ENCODE measurements around the gene ARHGEF26. TPM values are rescaled to one million over a fixed set of nuclear protein-coding genes. Genes with fewer than 3 reads are reported as not detected.

The ARHGEF26 gene
- total RNA-seq, 1 experiment from 2014 or later: 20.8 TPM

GRCh38 chr3:154301561-154301960 lies 180.4 kb downstream of the ARHGEF26 start:
- no peaks in the 10 kb centered on the region for H3K4me1 ChIP-seq
- DNase-seq: peak in 1 of 2 experiments; percentile 15
- peaks cover 3% of the 10 kb centered on the region for H3K36me3 ChIP-seq (ENCODE audit: control insufficient read depth, insufficient read depth, low read length)
- H3K36me3 Mint-ChIP-seq (ENCODE audit: insufficient read depth, unreplicated experiment): peaks cover 50% of the 10 kb centered on the region
- H3K4me3 Mint-ChIP-seq (ENCODE audit: unreplicated experiment): no peak overlapping the region
- no peak overlapping the region for H3K27ac Mint-ChIP-seq (ENCODE audit: unreplicated experiment)
- no peaks in the 10 kb centered on the region for H3K9me3 ChIP-seq
- BruUV-seq (replicated peaks): no TSS peak
- intact Hi-C loops (cut with micrococcal nuclease; ENCODE audit: unreplicated experiment): no loop called here
- H3K27me3 ChIP-seq (replicated peaks; ENCODE audit: control insufficient read depth, insufficient read depth, low read length): no peaks in the 10 kb centered on the region
- H3K27me3 Mint-ChIP-seq (ENCODE audit: insufficient read depth, unreplicated experiment): no peaks in the 10 kb centered on the region
- no peaks in the 10 kb centered on the region for H3K9me3 Mint-ChIP-seq (ENCODE audit: unreplicated experiment)
- H3K4me1 Mint-ChIP-seq (ENCODE audit: low read depth, unreplicated experiment): no peaks in the 10 kb centered on the region
- ChIA-PET CTCF (no interaction called here), POLR2A (no interaction called here)
- peak in 1 of 2 experiments; percentile 16 for TF ChIP-seq CTCF (IDR thresholded peaks at IDR 0.05; ENCODE audit: insufficient read depth in 1 of 2, low read depth in 1 of 2, low read length in 1 of 2, severe bottlenecking in 1 of 2, unreplicated experiment in 1 of 2)
- H3K4me3 ChIP-seq (ENCODE audit: low read depth, low read length): no peak overlapping the region

GRCh38 chr3:154304116-154304786 lies 183.1 kb downstream of the ARHGEF26 start:
- no peaks in the 10 kb centered on the region for H3K4me1 ChIP-seq
- H3K27me3 ChIP-seq (replicated peaks; ENCODE audit: control insufficient read depth, insufficient read depth, low read length): no peaks in the 10 kb centered on the region
- no peaks in the 10 kb centered on the region for H3K9me3 Mint-ChIP-seq (ENCODE audit: unreplicated experiment)
- intact Hi-C loops (cut with micrococcal nuclease; ENCODE audit: unreplicated experiment): no loop called here
- no peaks in the 10 kb centered on the region for H3K9me3 ChIP-seq
- no peak for TF ChIP-seq CTCF (IDR thresholded peaks at IDR 0.05; ENCODE audit: insufficient read depth in 1 of 2, low read depth in 1 of 2, low read length in 1 of 2, severe bottlenecking in 1 of 2, unreplicated experiment in 1 of 2)
- no peak overlapping the region for H3K4me3 Mint-ChIP-seq (ENCODE audit: unreplicated experiment)
- H3K4me1 Mint-ChIP-seq (ENCODE audit: low read depth, unreplicated experiment): no peaks in the 10 kb centered on the region
- ChIA-PET CTCF (no interaction called here), POLR2A (no interaction called here)
- H3K27ac Mint-ChIP-seq (ENCODE audit: unreplicated experiment): no peak overlapping the region
- BruUV-seq (replicated peaks): no TSS peak
- no peak overlapping the region for H3K4me3 ChIP-seq (ENCODE audit: low read depth, low read length)
- H3K36me3 ChIP-seq (ENCODE audit: control insufficient read depth, insufficient read depth, low read length): peaks cover 3% of the 10 kb centered on the region; the same call in 1 of the 2 replicates
- DNase-seq: no peak
- no peaks in the 10 kb centered on the region for H3K27me3 Mint-ChIP-seq (ENCODE audit: insufficient read depth, unreplicated experiment)
- H3K36me3 Mint-ChIP-seq (ENCODE audit: insufficient read depth, unreplicated experiment): peaks cover 55% of the 10 kb centered on the region

GRCh38 chr3:154304936-154305335 lies 183.7 kb downstream of the ARHGEF26 start:
- no TSS peak for BruUV-seq (replicated peaks)
- Histone ChIP-seq H3K4me1 (no peaks in the 10 kb centered on the region), H3K27me3 (replicated peaks; ENCODE audit: control insufficient read depth, insufficient read depth, low read length) (no peaks in the 10 kb centered on the region), H3K4me3 (ENCODE audit: low read depth, low read length) (no peak overlapping the region), H3K36me3 (ENCODE audit: control insufficient read depth, insufficient read depth, low read length) (peaks cover 3% of the 10 kb centered on the region; the same call in 1 of the 2 replicates), H3K9me3 (no peaks in the 10 kb centered on the region)
- H3K4me1 Mint-ChIP-seq (ENCODE audit: low read depth, unreplicated experiment): no peaks in the 10 kb centered on the region
- DNase-seq: no peak
- peaks cover 60% of the 10 kb centered on the region for H3K36me3 Mint-ChIP-seq (ENCODE audit: insufficient read depth, unreplicated experiment)
- no peak overlapping the region for H3K27ac Mint-ChIP-seq (ENCODE audit: unreplicated experiment)
- H3K27me3 Mint-ChIP-seq (ENCODE audit: insufficient read depth, unreplicated experiment): no peaks in the 10 kb centered on the region
- no peak overlapping the region for H3K4me3 Mint-ChIP-seq (ENCODE audit: unreplicated experiment)
- intact Hi-C loops (cut with micrococcal nuclease; ENCODE audit: unreplicated experiment): no loop called here
- CTCF ChIA-PET: no interaction called here
- no peaks in the 10 kb centered on the region for H3K9me3 Mint-ChIP-seq (ENCODE audit: unreplicated experiment)
- POLR2A ChIA-PET: no interaction called here
- no peak for TF ChIP-seq CTCF (IDR thresholded peaks at IDR 0.05; ENCODE audit: insufficient read depth in 1 of 2, low read depth in 1 of 2, low read length in 1 of 2, severe bottlenecking in 1 of 2, unreplicated experiment in 1 of 2)
